GM18526 (cell line): ENCODE results near the gene SPDL1.

Experiments used
- POLR2A ChIP-seq: IDR thresholded peaks from 3 replicates; pipeline ENCODE4 v1.6.1; 2011; ENCODE audit not compliant: insufficient read length; ENCODE audit errors: extremely low read depth

Gene SPDL1

GRCh38 chr5:169583424-169584220, at the start of gene SPDL1:
SPDL1 (plus strand) TSS chr5:169583773; CDS start chr5:169588417, 4,644 bp downstream.
- TF ChIP-seq POLR2A: peak; percentile 90

- TF ChIP-seq POLR2A: no peak
Measured at GRCh38 chr5:169534311-169534880, 49.2 kb upstream of the SPDL1 start.

GRCh38 chr5:169534939-169535338, 48.6 kb upstream of the SPDL1 start:
- TF ChIP-seq POLR2A: no peak

GRCh38 chr5:169538944-169539343, 44.6 kb upstream of the SPDL1 start:
- no peak for TF ChIP-seq POLR2A

- TF ChIP-seq POLR2A: no peak
Measured at GRCh38 chr5:169542811-169543210, 40.8 kb upstream of the SPDL1 start.

GRCh38 chr5:169544264-169544950, 39.2 kb upstream of the SPDL1 start:
- TF ChIP-seq POLR2A: no peak

GRCh38 chr5:169545762-169546161, 37.8 kb upstream of the SPDL1 start:
- TF ChIP-seq POLR2A: no peak

GRCh38 chr5:169546346-169546745, 37.2 kb upstream of the SPDL1 start:
- no peak for TF ChIP-seq POLR2A

GRCh38 chr5:169547508-169547907, 36.1 kb upstream of the SPDL1 start:
- no peak for TF ChIP-seq POLR2A

- TF ChIP-seq POLR2A: no peak
Measured at GRCh38 chr5:169548315-169548714, 35.3 kb upstream of the SPDL1 start.

GRCh38 chr5:169549453-169550100, 34.0 kb upstream of the SPDL1 start:
- TF ChIP-seq POLR2A: no peak

GRCh38 chr5:169550227-169550626, 33.3 kb upstream of the SPDL1 start:
- TF ChIP-seq POLR2A: no peak

- TF ChIP-seq POLR2A: no peak
Measured at GRCh38 chr5:169551146-169551545, 32.4 kb upstream of the SPDL1 start.

GRCh38 chr5:169551696-169552095, 31.9 kb upstream of the SPDL1 start:
- no peak for TF ChIP-seq POLR2A

GRCh38 chr5:169554251-169554650, 29.3 kb upstream of the SPDL1 start:
- no peak for TF ChIP-seq POLR2A

- TF ChIP-seq POLR2A: no peak
Measured at GRCh38 chr5:169557838-169558237, 25.7 kb upstream of the SPDL1 start.
